Activated CD4-positive, alpha-beta T cell treated with anti-CD3 and anti-CD28 coated beads, Interleukin-2, amount 50 U/mL, for 48 hours (primary cell): ENCODE measurements around the gene B9D1.
A peak's percentile ranks its signal among the peaks of the same experiment; 100 is the strongest.

Experiments
- DNase-seq, 2 experiments: peaks; one replicate each; pipeline ENCODE4 v3.0.0-alpha.2; 2020

The B9D1 gene

DNA sequence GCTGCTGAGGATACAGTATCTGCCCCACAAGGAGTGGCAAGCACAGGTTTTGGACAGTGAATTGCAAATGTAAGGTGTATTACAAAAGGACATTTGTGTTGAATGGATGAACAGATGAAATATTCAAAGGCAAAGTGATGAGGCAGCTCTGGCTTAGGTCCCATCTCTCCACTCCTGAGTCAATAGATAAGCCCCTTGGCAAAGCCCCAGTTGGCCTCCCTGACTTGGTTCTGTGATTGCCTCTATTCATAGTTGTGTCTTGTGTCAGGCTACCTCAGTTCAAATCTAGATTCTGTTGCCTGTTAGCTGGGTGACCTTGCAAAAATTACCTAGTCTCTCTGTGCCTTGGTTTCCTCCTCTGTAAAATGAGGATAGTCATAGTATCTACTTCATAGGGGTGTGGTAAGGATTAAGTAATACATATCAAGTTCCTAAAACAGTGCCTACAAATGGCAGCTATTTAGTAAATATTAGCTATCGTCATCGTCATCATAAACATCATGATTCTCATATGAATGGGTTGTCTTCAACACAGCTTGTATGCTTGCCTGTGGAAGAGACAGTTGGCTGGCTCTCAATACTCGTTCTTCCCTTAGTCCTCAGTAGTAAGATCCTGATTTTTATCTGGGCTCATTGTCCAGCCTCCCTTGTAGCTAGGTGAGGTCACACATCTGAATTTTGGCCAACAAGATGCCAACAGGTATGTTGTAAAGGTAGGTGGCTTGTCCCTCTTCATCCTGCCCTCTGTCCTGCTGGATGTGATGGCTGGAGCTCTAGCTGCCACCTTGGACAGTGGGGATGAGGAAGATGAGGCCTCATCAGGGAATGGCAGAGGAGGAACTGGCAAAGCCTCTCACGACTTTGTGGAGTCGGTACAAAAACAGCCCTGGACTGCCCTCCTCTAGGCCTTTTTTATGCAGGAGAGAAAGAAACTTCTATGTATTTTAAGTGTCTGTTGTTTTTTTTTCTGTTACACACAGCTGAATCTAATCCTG, 26.6 kb upstream of the B9D1 start:
- no peak for DNase-seq

DNA sequence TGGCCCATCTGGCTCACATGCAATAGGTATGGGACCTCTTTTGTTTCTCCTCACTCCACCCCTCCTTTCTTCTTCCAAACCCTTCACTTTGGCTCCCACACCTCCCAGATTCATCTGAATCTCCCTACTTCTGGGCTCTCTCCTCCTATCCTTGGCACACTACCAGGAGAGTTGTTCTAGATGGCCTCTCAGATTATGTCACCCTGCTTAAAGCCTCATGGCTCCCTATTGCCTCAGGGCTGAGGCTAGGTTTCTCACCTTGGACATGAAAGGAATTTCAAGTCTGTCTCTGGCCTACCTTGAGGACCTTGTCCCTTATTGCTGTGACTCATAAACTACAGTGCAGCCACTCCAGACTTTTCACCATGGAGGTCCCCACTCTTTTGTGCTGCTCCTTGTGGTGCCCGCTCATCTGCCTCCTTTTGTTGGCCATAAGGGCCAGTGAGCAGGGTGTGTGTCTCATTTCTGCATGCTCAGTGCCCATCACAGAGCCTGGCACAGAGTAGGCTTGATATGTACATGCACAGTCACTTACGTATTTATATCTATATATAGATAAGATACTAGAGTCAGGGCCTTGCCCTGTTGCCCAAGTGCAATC, 25.5 kb upstream of the B9D1 start:
- DNase-seq: no peak

DNA sequence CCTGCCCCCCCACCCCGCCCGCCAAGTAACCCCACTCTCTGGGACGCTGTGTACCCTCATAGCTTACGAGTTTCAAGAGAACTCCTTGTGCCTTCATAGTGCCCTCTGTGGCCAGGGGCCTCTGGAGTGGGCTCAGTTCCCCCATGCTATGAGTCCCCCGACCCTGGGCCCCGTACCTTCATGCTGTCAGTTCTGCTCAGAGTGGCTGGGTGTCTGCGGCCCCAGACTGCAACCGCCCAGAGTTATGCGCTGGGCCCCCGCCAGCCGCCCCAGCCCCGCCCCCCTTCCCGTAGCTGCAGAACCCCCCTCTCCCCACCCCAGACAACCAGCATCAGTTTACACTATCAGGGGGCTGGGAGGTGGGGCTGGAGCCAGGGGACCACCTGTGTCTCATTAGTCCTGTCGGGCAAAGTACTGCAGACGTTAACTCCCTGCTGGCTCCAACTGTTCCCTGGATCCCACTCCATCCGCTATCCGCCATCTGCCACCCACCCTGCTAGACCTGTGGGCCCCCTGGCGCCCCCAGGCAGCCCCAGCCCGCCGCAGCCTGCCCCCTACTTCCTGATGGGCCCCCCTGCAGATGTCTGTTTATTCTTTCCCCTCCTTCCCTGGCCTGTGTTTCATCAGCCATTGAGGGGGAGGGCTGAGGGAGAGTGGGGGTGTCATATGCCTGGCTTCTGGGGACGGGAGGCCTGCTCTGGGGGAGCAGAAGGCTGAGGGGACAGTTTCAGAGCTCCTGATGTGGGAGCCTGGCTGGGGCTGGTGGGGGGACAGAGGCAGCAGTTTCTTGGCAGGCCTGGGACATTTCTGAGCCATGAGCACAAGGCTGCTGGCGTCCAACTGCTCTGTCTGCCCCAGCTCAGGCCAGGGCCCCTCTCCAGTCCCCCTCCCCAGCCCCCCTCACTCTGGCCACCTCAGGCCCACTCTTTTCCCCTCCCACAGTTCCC, 24.7 kb upstream of the B9D1 start, which contains the start of gene MFAP4:
Gene MFAP4 (minus strand): TSS at position 217 of the 947 bp plus-strand sequence. CDS start 35 bp downstream, at position 182.
- no peak for DNase-seq

DNA sequence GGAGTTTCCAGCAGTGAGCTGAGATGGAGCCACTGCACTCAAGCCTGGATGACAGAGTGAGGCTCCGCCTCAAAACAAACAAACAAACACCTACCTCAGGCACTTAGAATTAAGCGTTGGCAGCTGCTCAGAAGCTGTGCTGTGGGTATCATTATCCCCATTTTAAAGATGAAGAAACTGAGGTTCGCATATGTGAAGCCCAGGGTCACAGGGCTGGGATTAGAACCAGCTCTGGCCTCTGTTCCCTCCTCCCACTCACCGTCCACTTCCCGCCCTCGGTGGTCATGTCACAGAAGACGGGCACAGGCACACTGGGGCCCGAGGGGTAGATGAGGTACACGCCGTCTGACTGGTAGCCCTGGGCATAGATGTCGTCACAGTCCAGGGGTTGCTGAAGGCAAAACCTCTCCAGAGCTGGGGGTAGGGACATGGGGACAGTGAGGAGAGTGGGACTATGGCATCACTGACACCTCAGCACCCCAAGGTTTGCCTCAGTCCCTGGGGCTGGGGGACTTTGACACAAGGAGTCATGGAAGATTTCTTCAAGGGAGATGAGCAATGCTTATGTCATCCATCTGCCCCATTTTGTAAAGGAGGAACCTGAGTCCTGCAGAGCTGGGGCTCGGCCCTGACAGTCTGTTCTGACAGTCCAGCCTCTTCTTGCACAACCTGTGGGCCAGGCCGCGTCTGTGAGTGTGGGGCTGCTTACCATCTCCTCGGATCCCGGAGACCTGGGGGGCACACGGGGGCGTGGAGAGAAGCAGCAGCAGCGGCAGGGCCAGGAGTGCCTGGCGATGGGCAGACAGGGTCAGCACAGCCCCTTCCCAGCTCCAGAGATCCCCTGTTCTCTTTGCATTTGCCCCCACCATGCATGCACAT, 23.8 kb upstream of the B9D1 start:
- no peak for DNase-seq

DNA sequence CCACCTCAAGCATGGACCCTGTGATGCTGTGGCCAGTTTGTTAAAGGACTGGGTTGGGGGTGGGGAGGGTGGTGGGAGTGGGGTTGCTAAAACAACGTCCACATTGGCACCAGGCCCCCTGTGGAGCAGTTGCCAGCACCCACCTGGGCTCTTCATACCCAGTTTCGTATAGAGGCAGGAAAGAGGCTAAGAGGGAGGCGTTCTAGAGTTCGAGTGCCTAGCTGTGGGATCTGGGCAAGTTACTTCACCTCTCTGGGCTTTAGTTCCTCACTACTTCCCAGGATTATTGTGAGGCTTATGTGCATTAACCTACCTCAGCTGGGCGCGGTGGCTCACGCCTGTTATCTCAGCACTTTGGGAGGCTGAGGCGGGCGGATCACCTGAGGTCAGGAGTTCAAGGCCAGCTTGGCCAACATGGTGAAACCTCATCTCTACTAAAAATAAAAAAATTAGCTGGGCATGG, 23.0 kb upstream of the B9D1 start:
- no peak for DNase-seq

DNA sequence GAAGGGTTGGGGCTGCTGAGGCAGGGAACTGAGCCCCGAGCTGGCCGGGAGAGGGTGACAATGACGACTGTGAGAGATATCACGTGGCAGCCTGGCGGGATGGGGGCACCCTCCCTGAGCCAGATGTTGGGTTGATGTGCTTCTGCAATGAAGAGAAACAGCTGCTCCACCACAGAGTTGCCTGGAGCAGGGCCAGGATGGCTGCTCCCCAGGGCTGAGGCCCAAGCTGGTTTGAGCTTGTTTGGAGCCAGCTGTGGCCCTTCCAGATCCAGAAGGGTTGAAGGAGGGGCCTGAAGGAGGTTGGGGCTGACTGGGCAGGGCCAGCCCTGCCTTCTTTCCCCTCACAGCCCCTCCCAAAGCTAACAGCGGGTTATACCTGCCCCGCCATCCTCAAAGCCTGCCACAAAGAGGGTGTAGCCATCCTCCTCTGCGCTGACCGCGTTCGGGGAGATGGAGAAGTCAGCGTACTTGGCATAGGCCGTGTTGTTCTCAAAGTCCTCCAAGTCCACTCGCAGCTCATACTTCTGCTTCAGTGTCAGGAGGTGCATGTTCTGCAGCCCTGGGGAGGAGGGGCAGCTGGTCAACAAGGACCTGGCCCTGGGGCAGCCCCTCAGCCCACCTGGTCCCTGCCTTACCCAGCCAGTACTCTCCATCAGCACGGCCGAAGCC, 22.3 kb upstream of the B9D1 start:
- DNase-seq: no peak

DNA sequence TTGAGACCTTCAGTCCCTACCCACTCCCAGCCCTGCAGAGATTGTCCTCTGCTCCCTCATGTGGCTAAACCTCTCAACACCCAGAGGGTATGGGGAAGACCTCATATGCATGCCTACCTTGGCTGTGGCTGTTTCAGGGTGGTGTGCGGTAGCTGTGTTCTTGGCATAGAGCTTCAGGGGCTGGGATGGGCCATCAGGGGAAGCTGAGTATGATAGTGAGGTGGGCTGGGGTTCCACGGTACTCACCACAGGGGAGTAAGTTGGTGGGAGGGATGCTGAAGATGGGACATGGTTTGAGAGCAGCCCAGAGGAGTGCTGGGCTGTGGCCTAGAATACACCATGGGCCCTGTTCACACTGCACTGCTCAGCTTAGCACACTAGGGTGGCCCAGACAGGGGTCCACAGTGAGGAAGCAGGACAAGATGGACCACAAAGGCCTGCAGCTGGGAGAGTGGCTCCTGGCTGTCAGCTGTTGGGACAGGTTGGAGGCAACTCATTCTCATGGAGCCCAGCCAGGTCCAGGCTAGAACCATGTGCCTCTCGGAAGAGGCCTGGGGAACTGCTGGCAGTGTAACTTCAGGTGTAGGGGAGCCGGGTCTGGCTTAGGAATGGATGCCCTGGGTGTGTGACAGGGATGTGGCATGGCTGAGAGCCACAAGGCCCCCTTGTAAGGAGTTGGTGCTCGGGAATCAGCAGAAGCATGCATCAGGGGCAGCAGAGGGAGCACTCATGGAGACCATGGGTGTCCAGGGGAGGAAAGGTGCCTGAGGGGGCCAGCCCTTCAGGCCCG, 21.4 kb upstream of the B9D1 start:
- DNase-seq: no peak

DNA sequence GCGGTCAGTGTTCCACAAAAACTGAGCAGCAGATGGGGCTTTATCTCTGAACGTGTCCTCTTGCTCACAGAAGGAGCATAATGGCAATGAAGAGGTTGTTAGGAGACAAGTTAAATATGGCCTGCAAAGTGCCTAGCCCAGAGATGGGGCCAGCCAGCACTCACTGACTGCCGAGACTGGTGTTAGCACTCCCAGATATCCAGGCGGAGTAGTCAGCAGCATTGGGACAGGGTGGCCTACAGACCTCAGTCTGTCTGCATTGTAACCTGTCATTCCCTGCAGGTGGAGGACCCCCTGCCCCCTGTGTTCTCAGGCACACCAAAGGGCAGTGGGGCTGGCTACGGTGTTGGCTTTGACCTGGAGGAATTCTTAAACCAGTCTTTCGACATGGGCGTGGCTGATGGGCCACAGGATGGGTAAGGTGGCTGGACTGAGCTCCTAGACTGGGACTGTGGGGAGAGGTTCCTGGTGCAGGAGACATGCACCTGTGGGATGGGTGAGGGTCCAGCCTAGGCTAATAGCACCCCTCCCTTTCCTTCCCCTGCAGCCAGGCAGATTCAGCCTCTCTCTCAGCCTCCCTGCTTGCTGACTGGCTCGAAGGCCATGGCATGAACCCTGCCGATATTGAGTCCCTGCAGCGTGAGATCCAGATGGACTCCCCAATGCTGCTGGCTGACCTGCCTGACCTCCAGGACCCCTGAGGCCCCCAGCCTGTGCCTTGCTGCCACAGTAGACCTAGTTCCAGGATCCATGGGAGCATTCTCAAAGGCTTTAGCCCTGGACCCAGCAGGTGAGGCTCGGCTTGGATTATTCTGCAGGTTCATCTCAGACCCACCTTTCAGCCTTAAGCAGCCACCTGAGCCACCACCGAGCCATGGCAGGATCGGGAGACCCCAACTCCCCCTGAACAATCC, 20.3 kb upstream of the B9D1 start:
- no peak for DNase-seq

DNA sequence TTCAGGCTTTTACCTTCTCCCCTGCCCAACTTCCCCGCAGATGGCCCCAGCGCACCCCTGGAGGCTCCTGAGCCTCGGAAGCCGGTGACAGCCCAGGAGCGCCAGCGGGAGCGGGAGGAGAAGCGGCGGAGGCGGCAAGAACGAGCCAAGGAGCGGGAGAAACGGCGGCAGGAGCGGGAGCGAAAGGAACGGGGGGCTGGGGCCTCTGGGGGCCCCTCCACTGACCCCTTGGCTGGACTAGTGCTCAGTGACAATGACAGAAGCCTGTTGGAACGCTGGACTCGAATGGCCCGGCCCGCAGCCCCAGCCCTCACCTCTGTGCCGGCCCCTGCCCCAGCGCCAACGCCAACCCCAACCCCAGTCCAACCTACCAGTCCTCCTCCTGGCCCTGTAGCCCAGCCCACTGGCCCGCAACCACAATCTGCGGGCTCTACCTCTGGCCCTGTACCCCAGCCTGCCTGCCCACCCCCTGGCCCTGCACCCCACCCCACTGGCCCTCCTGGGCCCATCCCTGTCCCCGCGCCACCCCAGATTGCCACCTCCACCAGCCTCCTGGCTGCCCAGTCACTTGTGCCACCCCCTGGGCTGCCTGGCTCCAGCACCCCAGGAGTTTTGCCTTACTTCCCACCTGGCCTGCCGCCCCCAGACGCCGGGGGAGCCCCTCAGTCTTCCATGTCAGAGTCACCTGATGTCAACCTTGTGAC, 19.4 kb upstream of the B9D1 start:
- no peak for DNase-seq

DNA sequence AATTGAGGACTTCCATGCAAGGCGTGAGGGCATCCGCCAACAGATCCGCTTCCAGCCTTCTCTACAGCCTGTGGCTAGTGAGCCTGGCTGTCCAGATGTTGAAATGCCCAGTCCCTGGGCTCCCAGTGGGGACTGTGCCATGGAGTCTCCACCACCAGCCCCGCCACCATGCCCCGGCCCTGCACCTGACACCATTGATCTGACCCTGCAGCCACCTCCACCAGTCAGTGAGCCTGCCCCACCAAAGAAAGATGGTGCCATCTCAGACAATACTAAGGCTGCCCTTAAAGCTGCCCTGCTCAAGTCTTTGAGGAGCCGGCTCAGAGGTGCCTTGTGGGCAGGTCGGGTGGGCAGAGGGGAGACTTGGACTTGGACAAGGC, 18.8 kb upstream of the B9D1 start:
- no peak for DNase-seq

DNA sequence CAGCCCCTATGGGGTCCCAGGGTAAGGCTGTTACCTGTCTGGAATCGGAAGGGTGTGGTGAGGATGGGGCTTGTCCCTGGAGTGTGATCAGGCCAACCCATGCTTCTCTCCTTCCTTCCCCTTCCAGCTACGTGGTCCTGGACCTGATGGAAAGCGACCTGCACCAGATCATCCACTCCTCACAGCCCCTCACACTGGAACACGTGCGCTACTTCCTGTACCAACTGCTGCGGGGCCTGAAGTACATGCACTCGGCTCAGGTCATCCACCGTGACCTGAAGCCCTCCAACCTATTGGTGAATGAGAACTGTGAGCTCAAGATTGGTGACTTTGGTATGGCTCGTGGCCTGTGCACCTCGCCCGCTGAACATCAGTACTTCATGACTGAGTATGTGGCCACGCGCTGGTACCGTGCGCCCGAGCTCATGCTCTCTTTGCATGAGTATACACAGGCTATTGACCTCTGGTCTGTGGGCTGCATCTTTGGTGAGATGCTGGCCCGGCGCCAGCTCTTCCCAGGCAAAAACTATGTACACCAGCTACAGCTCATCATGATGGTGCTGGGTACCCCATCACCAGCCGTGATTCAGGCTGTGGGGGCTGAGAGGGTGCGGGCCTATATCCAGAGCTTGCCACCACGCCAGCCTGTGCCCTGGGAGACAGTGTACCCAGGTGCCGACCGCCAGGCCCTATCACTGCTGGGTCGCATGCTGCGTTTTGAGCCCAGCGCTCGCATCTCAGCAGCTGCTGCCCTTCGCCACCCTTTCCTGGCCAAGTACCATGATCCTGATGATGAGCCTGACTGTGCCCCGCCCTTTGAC, 18.2 kb upstream of the B9D1 start:
- no peak for DNase-seq

DNA sequence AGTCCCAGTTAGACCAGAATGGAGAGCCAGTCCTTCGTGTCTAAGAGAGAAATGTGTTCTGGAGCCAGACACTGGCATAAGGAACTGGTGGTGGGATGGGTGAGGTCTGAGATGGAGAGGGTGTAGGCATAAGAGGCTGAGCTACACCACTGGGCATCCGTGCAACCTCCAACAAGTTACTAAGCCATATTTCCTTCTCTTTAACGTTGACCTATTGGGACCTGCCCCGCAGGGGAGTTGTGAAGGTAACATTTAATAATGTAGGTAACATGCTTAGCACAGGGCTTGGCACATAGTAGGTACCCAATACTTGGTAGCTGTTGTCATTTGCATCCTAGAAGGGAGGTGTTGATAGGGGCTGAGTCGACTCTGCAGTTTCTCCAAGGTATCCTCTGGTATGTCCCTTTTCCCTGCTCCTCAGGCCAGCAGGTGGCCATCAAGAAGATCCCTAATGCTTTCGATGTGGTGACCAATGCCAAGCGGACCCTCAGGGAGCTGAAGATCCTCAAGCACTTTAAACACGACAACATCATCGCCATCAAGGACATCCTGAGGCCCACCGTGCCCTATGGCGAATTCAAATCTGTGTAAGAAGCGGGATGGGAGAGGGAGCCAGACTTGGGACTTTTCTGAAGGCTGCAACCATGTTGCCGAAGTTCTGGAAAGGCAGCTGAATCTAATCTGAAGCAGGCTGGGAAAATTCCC, 17.0 kb upstream of the B9D1 start:
- DNase-seq: no peak

DNA sequence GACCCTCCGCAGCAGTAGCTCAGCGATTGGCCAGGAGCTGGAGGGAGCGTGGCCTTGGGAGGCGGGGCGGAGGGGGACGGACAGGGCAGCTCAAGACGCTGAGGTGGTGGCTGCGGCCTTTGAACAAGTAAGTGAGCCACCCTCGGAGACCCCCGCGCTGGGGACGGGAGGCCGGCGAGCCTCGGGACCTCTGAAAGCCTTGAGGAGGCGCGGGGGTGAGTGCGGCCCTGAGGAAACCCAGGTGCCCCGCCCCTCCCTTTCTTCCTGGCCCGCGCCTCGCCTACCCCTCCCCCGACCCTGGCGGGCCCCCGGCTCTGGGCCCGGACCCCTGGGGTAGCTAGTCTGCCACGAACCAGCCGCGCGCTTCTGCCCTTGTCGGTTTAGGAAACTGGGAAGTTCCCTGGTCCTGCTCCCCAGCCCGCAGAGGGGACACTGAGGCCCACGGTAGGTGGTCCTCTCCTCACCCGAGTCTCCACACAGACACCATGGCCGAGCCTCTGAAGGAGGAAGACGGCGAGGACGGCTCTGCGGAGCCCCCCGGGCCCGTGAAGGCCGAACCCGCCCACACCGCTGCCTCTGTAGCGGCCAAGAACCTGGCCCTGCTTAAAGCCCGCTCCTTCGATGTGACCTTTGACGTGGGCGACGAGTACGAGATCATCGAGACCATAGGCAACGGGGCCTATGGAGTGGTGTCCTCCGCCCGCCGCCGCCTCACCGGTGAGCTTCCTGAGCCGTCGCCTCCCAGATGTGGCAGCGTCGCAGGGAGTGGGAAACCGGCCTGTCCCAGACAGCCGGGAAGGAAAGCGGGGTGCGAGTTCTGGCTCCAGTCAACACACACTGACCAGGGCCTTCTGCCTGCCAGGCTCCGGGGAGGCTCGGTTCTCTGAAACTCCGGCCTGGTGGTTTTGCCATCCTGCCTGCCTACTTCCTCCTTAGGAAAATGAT, 16.2 kb upstream of the B9D1 start, which contains the start of gene MAPK7:
Gene MAPK7 (plus strand): TSS at position 83 of the 945 bp plus-strand sequence. CDS start 403 bp downstream, at position 486.
- DNase-seq: no peak

DNA sequence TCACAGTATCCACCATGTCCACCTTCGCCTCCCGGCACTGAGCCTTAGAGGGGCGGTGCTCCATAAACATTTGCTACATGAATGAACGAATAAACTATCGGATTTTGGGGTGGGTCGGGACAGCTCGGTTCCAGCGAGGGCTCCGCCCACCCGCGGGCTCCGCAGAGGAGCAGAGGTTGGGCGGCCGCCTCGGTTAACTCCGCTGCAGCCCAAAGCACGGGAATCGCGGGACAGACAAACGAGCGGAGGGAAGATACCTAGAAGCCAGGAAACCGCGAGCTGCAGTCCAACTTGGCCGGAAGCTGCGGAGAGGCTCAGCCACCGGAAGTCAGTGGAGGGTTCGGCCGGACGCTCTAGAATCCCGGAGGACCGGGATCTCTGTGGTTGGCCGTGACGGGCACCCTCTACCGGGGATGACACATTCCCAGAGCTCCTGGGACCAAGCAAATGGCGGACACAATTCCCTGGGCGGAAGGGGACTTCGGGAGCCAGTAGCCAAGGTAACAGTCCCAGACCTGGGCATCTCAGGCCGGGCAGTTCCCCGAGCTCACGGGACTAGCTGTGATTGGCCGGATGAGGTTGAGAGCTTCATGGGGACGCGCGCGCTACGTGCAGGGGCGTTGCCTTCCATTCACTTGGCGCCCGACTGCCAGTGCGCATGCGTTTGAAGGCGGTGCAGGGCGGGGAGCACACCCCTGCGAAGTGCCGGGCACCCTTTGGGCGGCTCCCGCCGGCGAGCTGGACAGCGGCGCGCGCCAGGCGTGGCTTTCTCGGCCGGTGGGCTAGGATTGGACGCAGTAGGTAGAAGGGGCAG, 15.3 kb upstream of the B9D1 start:
- peak; percentile 96 for DNase-seq

DNA sequence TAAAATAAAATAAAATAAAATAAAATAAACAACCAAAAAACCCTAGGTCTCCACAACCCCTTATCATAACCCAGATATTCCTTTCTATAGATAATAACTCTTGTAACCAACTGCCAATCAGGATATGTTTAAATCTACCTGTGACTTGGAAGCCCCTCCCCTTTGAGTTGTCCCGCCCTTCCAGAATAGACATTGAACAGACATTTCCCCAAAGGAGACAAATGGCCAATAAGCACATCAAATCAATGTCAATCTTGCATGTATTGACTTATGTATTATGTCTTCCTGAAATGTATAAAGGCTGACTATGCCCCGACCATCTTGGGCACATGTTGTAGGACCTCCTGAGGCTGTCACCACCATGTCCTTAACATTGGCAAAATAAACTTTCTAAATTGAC, 14.3 kb upstream of the B9D1 start:
- DNase-seq: no peak
